GM23338 (cell line): ENCODE measurements around the gene GGT6. TPM values are rescaled to one million over a fixed set of nuclear protein-coding genes. Genes with fewer than 3 reads are reported as not detected.

Experiments
- ATAC-seq: fragments of 200-7000 bp; cut with Tn5 transposase; 3 replicates; pipeline ENCODE4 v1.9.1; 2020
- DNase-seq: peaks from one replicate; pipeline ENCODE4 v3.0.0-alpha.2; 2015; ENCODE audit warnings: low spot score
- H2AFZ ChIP-seq: fragments of 200-600 bp; sonication (generic); 2 replicates; pipeline ENCODE4 v1.8.0; 2016; ENCODE audit warnings: antibody characterized with exemption, mild to moderate bottlenecking, moderate library complexity
- H3F3A ChIP-seq: fragments of 200-600 bp; sonication (generic); replicated peaks from 2 replicates; pipeline ENCODE4 v1.8.0; 2017; ENCODE audit warnings: antibody characterized with exemption, mixed run types, low read depth
- H3K27ac ChIP-seq: fragments of 200-600 bp; sonication (generic); 2 replicates; pipeline ENCODE4 v1.6.1; 2016; ENCODE audit warnings: low read depth
- H3K27me3 ChIP-seq: fragments of 200-600 bp; sonication (generic); 2 replicates; pipeline ENCODE4 v1.8.0; 2016; ENCODE audit warnings: mild to moderate bottlenecking, mixed run types, moderate library complexity; ENCODE audit not compliant: insufficient read depth
- H3K36me3 ChIP-seq: fragments of 200-600 bp; sonication (generic); 2 replicates; pipeline ENCODE4 v1.8.0; 2016; ENCODE audit warnings: mild to moderate bottlenecking; ENCODE audit not compliant: insufficient read depth
- H3K4me1 ChIP-seq: fragments of 200-600 bp; sonication (generic); 2 replicates; pipeline ENCODE4 v1.8.0; 2016; ENCODE audit warnings: mild to moderate bottlenecking, moderate library complexity; ENCODE audit not compliant: insufficient read depth
- H3K4me2 ChIP-seq: fragments of 200-600 bp; sonication (generic); 2 replicates; pipeline ENCODE4 v1.7.1; 2017; ENCODE audit warnings: mixed run types
- H3K4me3 ChIP-seq: fragments of 200-600 bp; sonication (generic); 2 replicates; pipeline ENCODE4 v1.6.1; 2016; ENCODE audit warnings: mixed run types
- H3K79me2 ChIP-seq: fragments of 200-600 bp; sonication (generic); replicated peaks from 2 replicates; pipeline ENCODE4 v1.8.0; 2017; ENCODE audit warnings: mild to moderate bottlenecking; ENCODE audit not compliant: insufficient read depth
- H3K9me2 ChIP-seq: fragments of 200-600 bp; sonication (generic); 2 replicates; pipeline ENCODE4 v1.8.0; 2017; ENCODE audit not compliant: insufficient read depth
- H4K20me1 ChIP-seq: fragments of 200-600 bp; sonication (generic); replicated peaks from 2 replicates; pipeline ENCODE4 v1.8.0; 2017; ENCODE audit warnings: mild to moderate bottlenecking; ENCODE audit not compliant: insufficient read depth
- H3K27ac Mint-ChIP-seq: 2 replicates; pipeline ENCODE4 v1.8.0; 2020; ENCODE audit warnings: inconsistent platforms, mild to moderate bottlenecking, moderate library complexity, mixed read lengths
- H3K27me3 Mint-ChIP-seq: 3 replicates; pipeline ENCODE4 v1.8.0; 2022; ENCODE audit warnings: low read depth, mild to moderate bottlenecking, moderate library complexity, mixed read lengths, inconsistent platforms; ENCODE audit not compliant: insufficient read depth, poor library complexity
- H3K36me3 Mint-ChIP-seq: 3 replicates; pipeline ENCODE4 v1.8.0; 2021; ENCODE audit warnings: low read depth, mild to moderate bottlenecking, inconsistent platforms, moderate library complexity, mixed read lengths
- H3K4me1 Mint-ChIP-seq: 3 replicates; pipeline ENCODE4 v1.8.0; 2020; ENCODE audit warnings: mild to moderate bottlenecking, inconsistent platforms, mixed read lengths
- H3K4me3 Mint-ChIP-seq: 3 replicates; pipeline ENCODE4 v1.8.0; 2021; ENCODE audit warnings: moderate library complexity, mild to moderate bottlenecking, inconsistent platforms, mixed read lengths
- H3K9me3 Mint-ChIP-seq: 3 replicates; pipeline ENCODE4 v1.8.0; 2020; ENCODE audit warnings: moderate library complexity, mild to moderate bottlenecking, inconsistent platforms, mixed read lengths
- CREB1 ChIP-seq: fragments of 250-450 bp; sonication (Bioruptor Pico); IDR thresholded peaks from 2 replicates; pipeline ENCODE4 v1.5.0; 2020; ENCODE audit warnings: low read depth, mild to moderate bottlenecking, moderate library complexity
- ETS1 ChIP-seq: IDR thresholded peaks from 2 replicates; pipeline ENCODE4 v1.6.1; 2016; ENCODE audit warnings: antibody characterized with exemption
- JUNB ChIP-seq: IDR thresholded peaks from one replicate; pipeline ENCODE4 v1.6.1; 2016; ENCODE audit warnings: antibody characterized with exemption; ENCODE audit not compliant: unreplicated experiment
- ZNF462 ChIP-seq: fragments of 250-450 bp; sonication (Bioruptor Pico); IDR thresholded peaks from 2 replicates; pipeline ENCODE4 v1.5.0; 2020; ENCODE audit warnings: mild to moderate bottlenecking, moderate library complexity
- polyA plus RNA-seq: library from polyadenylated mRNA; unstranded; fragments of >200 nt; fragmentation: Nextera tagmentation; extraction: Ambion mirVana; gene quantifications from 2 replicates; pipeline ENCODE4 v1.2.1, GENCODE V29; 2016
- total RNA-seq: library from RNA; depleted of rRNA; stranded (reverse); fragments of >200 nt; shearing (Covaris generic); gene quantifications from 2 replicates; pipeline ENCODE4 v1.2.3, GENCODE V29; 2014

GGT6 gene
- total and polyA plus RNA-seq, 2 experiments from 2014 or later: 0.24 TPM; not detected in 1

GRCh38 chr17:4599505-4600281 lies 39.3 kb upstream of the GGT6 start:
- H4K20me1 ChIP-seq: no peaks in the 10 kb centered on the region
- H3K79me2 ChIP-seq: no peaks in the 10 kb centered on the region
- DNase-seq: peak; percentile 74
- peaks cover 20% of the 10 kb centered on the region for H3K27me3 Mint-ChIP-seq
- 0 out of 2 replicates have a peak, but pooled peaks cover 9% of the 10 kb centered on the region for H3F3A ChIP-seq
- no peaks in the 10 kb centered on the region for H3K9me2 ChIP-seq
- TF ChIP-seq CREB1 (CRISPR knock-in tag) (peak; percentile 9; the same call in 1 of the 2 replicates), ETS1 (no peak), JUNB (no peak), ZNF462 (CRISPR knock-in tag) (peak; percentile 6; the same call in 1 of the 2 replicates)
- H3K4me3 Mint-ChIP-seq: peak overlapping the region; percentile 61
- peaks cover 25% of the 10 kb centered on the region for H3K4me1 ChIP-seq
- H3K27me3 ChIP-seq: no peaks in the 10 kb centered on the region
- H3K9me3 Mint-ChIP-seq: no peaks in the 10 kb centered on the region
- H2AFZ ChIP-seq: peak overlapping the region; percentile 94; the same call in 1 of the 2 replicates
- no peak overlapping the region for H3K27ac ChIP-seq
- peaks cover 38% of the 10 kb centered on the region for H3K4me1 Mint-ChIP-seq
- peak; percentile 70 for ATAC-seq
- no peaks in the 10 kb centered on the region for H3K36me3 ChIP-seq
- no peaks in the 10 kb centered on the region for H3K36me3 Mint-ChIP-seq
- peak overlapping the region; percentile 73 for H3K27ac Mint-ChIP-seq
- peak overlapping the region; percentile 74 for H3K4me2 ChIP-seq
- peak overlapping the region; percentile 45 for H3K4me3 ChIP-seq
